Stimulated activated CD8-positive, alpha-beta memory T cell treated with anti-CD3 and anti-CD28 coated beads, Interleukin-12 subunit alpha, Interleukin-12 subunit beta, amount 100 ng/mL, for 4 hours (primary cell): ENCODE measurements around the gene BICDL2.

ENCODE experiments used
- DNase-seq: peaks from one replicate; pipeline ENCODE4 v3.0.0-alpha.2; 2020; ENCODE audit warnings: low read depth

Gene BICDL2

DNA sequence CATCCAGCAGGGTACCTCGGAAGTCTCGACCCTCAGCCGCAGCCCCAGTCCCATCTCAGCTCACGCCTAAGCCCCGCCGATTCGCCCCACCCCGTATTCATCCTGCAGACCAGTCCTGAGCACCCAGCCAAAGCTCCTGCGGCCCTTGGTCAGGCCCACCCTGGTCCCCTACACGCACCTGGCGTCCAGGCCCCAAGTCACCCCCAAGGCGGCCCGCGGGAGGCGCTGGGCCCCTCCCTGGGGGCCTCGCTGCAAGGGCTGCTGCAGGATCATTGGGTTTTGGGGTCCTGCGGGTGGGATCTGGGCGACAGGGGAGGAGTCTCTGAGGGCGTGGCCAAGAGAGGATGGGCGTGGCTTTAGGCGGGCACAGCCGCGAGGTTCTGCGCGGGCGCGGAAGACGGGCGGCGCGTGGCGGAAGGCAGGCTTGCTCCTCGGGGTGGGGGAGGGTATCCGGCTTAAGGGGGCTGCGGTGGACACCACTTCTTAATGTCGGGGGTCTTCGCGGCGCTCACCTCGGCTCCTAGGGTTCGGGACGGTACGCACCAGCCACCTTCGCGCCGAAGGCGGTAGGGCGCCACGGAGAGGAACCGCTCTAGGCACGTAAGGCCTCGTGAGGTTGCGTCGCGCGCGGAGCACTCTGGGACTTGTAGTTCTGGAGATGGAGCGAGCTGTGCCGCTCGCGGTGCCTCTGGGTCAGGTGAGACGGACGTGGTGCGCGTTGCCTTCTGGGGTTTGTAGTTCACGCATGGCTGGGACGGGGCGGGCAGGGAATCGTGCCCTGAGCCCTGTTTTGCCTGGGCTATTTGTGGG, 12.9 kb downstream of the BICDL2 start, which contains the start of the genes HCFC1R1 and THOC6:
Gene HCFC1R1, minus strand, starts transcription at position 274 of the 810 bp plus-strand sequence. Its CDS starts 1 bp downstream, at position 273.
Gene THOC6, plus strand, starts transcription at position 367 of the 810 bp plus-strand sequence. Its CDS starts 292 bp downstream, at position 659.
- peak; percentile 88 for DNase-seq

DNA sequence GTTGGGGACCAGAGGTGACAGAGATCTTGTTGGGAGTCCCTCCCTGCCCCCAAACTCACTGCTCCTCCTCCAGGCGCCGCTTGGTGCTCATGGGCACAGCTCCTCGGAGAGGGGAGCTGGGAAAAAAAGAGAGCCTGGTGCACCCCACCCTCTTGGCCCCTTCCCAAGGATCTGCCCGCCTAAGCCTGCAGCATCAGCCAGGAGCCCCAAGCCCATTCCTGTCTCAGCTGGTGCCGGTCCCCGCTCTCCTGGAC, 13.4 kb downstream of the BICDL2 start:
- no peak for DNase-seq

DNA sequence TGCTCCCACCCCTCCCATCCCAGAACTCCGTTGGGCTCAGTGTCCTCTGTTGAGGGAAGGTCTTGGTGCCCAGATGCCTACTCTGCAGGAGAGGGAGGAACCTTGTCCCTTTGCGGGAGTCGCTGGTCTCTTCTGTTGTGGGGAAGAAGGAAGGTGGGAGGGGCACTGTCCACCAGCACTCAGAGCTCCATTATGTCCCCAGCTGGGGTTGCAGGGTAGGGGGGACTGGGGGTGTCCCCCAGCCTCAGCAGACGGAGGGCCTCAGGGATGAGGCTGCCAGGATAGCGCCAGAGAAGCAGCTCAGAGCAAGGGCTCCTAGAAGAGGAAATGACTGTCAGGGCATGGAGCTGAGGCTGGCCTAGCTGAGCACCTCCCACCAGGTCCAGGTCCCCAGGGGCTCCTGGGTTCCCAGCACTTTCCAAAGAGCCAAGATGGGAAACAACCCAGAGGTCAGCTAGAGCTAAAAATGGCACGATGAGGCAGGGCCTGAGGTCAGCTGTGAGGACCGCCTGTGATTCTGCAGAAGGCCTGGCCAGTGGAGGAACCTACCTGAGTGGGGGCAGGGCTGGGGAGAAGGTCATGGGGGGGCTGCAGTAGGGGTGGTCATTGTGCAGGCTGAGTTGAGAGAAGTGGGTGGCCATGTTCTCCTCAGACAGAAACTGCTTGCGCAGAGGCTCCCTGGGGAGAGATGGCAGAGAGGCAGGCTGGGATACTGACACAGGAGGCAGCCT, 13.9 kb downstream of the BICDL2 start:
- no peak for DNase-seq

DNA sequence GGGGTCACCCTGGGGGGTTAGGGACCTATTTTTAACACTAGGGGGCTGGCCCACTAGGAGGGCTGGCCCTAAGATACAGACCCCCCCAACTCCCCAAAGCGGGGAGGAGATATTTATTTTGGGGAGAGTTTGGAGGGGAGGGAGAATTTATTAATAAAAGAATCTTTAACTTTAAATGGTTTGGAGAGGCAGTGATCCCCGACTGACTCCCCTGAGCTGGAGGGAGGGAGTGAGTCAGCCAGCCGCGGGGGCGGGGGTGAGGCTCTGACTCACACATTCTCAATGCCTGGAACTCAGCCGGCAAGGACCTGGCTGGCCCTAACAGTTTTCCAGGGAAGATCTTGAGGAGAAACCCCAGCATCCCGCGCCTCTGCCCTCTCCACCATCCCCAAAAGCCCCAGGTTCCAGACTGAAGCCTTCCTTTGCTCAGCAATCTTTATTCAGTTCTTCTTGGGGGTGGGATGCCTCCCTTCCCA, 14.5 kb downstream of the BICDL2 start:
- peak; percentile 84 for DNase-seq

DNA sequence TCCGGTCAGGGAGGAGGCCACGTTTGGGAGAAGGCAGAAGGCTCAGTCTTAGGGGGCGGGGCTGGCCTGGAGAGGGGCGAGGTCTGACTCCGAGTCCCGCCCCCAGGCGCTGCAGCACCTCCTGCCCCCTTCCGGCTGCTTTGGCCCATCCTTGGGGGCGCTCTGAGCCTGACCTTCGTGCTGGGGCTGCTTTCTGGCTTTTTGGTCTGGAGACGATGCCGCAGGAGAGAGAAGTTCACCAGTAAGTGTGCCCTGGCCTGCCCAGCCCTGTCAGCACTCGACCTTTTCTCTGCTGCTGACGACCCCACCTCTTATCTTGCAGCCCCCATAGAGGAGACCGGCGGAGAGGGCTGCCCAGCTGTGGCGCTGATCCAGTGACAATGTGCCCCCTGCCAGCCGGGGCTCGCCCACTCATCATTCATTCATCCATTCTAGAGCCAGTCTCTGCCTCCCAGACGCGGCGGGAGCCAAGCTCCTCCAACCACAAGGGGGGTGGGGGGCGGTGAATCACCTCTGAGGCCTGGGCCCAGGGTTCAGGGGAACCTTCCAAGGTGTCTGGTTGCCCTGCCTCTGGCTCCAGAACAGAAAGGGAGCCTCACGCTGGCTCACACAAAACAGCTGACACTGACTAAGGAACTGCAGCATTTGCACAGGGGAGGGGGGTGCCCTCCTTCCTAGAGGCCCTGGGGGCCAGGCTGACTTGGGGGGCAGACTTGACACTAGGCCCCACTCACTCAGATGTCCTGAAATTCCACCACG, 15.1 kb downstream of the BICDL2 start:
- DNase-seq = peak; percentile 76

DNA sequence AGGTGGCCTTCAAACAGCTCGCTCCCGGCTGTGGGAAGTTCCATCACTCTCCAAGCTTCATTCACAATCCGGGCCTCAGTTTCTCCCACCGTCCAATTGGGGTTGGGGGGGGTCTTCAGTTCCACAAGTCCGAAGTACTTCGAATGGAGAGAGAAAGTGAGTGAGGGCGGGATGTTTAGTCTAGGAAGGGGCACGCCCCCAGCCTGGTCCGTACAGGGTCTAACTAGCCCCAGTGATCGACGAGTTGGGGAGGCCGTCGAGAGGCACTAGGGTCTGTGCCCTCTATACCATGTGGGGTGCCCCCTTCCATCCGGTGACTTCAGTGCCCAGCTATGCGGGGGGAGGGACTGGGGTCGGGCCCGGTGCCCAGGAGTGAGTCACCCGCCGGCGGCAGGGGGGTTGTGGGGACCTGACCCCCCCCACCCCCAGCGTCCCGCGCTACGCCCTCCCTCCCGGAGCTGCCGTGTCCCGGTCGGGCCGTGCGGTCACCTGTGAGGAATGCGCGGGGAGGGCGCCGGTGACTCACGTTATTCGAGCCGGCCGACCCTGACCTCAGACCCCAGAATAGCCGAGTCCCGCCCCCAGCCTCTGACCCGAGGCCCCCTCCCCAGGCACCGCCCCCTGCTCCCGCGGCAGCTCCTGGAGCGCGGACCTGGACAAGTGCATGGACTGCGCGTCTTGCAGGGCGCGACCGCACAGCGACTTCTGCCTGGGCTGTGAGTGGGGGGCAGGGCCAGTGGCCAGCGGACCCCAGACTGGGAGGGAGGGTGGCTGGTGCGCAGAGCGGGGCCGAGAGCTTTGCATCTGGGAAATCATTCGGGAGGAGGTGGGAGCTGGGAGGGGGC, 15.9 kb downstream of the BICDL2 start:
- peak; percentile 67 for DNase-seq

DNA sequence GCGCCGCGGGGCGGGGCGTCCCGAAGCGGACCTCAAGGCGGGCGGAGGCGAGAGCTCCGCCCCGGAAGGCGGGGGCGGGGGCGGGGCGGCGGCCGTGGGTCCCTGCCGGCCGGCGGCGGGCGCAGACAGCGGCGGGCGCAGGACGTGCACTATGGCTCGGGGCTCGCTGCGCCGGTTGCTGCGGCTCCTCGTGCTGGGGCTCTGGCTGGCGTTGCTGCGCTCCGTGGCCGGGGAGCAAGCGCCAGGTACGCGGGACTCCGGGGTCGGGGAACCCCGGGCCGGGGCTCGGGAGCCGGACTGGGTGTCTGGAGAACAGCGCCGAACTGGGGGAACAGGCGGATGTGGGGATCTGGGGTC, 16.5 kb downstream of the BICDL2 start, which contains the start of gene TNFRSF12A:
Gene TNFRSF12A, plus strand, starts transcription at position 122 of the 357 bp plus-strand sequence. Its CDS starts 30 bp downstream, at position 152.
- peak; percentile 61 for DNase-seq

DNA sequence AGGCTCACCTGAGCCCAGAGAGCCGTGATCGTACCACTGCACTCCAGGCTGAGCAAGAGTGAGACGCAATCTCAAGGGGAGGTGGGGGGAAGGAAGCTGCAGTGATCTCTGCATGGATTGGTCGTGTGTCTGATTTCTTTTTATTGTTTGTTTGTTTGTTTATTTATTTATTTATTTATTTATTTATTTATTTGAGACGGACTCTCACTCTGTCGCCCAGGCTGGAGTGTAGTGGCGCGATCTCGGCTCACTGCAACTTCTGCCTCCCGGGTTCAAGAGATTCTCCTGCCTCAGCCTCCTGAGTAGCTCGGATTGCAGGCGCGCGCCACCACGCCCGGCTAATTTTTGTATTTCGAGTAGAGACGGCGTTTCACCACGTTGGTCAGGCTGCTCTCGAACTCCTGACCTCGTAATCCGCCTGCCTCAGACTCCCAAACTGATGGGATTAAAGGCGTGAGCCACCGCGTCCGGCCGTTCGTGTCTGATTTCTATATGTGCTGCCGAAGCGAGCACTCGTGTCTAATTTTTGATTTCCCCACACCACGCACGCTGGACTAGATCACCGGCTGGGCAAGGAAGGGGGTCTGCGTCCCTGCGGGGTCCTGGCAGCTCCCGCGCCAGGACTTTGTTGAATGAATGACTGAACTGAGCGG, 17.0 kb downstream of the BICDL2 start:
- DNase-seq = no peak

DNA sequence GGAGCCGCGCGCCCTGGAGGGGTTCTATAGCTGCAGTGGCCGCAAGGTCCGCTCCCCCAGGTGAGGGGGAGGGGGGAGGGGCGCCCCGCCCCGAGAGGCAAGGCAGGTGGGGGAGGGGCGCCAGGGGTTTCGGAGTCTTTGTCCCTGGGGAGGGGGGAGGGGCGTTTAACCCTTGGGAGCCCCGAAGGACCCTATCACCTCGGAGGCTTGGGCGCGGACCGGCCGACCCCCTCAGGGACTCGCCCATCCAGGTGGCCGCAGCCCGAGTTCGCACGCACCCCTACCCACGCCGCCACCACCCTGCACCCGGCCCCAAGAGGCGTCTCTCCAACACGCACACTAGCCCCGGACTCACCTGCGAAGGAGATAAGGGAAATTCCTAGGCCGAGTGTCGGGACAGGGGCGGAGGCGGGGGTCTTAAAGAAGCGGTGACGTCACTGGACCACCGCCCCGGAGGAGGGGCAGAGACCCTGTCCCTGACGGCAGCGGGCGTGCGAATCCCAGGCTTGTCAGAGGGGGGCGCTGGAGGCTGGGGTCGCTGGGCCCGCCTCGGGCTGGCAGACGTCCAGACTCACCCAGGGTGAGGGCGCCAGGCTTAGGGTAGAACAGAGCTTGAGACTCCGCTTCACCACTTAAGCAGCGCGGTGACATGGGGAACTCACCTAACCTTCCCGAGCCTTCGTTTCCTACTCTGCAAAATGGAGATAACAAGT, 18.8 kb downstream of the BICDL2 start, which contains the start of gene CLDN6:
Gene CLDN6, minus strand, starts transcription at position 390 of the 713 bp plus-strand sequence. CDS start 2,162 bp downstream, outside the sequence.
- DNase-seq = no peak

DNA sequence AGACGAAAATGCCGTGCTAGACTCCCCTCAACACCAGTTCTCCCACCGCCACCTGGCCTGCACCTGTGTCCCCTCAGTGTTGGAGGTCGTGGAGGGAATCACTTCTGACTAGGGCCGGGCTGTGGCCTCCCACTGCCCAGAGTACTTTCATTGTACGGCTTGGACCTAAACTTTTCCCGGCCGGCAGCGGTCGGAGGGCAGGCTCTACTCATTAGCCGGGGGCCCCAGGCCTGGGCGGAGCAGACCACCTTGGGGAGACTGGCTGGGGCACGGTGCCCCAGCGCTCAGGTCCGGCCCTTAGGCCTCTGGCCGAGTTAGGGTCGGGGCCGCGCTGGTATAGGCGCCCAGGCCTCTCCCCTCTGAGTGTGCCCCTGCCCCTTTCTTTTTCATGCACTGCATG, 19.4 kb downstream of the BICDL2 start:
- no peak for DNase-seq

DNA sequence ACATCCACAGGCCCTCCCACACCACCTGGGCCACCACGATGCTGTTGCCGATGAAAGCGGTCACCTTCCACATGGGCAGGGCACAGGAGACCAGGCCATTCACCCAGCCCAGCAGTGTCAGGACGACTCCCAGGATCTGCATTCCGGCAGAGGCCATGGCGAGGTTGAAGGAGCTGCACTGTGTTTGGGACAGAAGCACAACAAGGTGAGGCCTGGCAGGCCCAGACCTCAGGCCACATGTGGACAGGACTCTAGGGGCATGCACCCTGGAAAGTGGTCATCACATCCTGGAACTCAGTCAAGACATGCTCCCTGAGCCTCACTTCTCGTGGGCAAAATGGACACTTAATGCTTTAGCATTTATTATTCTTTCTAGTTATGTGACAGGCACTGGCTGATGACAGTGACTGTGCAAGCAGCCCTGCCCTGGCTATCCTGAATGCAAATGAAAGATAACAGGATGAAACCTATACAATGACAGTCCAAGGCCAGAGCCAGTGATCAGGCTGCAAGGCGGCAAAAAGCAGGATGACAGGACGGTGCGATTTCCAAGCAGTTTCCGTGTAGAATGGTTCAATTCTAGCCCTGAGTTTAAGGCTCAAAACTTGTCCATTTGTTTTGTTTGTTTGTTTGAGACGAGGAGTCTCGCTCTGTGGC, 20.8 kb downstream of the BICDL2 start:
- DNase-seq = no peak

DNA sequence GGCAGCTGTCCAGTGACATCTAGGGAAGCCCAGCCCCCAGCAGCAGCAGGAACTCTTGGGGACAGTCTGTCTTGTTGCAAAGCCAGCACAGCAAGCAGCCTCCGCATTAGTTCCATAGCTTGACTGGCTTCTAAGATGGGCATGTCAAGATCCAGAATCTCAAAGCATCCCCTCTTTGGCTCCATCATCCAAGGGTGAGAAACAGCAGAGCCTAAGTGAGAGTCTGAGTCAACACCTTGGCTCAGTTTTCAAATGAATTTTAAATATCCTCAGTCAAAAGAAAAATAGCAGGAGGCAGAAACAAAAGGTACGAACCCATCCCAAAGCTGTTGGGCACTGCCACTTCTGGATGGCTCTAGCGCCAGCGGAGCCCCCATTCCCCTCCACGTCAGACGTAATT, 21.8 kb downstream of the BICDL2 start:
- DNase-seq = no peak

DNA sequence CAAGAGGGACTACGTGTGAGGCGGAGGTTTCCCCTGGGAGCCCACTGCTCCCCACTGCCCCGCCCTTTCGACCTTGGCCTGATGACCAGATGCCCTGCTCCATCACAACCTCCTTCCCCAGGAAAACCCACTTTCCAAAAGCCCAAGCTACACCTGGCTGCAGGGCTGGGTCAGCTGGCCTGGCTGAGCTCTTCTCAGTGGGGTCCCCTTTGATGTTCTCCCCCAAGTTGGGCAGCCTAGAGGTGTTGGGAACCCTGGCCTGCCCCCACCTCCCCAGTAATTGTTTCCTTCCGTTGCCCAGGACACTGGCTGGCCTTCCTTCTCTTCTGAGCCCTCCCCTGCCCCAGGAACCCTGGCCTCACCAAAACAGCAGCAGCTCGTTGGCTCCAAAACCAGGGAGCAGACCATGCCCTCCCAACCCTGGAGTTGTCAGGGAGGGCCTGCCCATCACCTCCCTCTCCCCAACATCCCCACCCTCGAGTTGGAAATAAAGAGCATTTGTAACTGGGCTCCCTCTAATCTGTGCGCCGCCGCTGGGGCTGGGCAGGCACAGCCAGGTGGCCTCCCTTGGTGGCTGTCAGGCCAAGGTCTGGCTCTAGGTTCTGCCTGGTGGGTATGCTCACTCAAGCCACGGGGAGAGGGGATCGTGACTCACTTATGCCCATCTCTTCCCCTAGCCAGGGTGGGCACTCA, 22.6 kb downstream of the BICDL2 start:
- no peak for DNase-seq

DNA sequence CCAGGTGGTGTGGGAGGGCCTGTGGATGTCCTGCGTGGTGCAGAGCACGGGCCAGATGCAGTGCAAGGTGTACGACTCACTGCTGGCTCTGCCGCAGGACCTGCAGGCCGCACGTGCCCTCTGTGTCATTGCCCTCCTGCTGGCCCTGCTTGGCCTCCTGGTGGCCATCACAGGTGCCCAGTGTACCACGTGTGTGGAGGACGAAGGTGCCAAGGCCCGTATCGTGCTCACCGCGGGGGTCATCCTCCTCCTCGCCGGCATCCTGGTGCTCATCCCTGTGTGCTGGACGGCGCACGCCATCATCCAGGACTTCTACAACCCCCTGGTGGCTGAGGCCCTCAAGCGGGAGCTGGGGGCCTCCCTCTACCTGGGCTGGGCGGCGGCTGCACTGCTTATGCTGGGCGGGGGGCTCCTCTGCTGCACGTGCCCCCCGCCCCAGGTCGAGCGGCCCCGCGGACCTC, 23.2 kb downstream of the BICDL2 start:
- no peak for DNase-seq

DNA sequence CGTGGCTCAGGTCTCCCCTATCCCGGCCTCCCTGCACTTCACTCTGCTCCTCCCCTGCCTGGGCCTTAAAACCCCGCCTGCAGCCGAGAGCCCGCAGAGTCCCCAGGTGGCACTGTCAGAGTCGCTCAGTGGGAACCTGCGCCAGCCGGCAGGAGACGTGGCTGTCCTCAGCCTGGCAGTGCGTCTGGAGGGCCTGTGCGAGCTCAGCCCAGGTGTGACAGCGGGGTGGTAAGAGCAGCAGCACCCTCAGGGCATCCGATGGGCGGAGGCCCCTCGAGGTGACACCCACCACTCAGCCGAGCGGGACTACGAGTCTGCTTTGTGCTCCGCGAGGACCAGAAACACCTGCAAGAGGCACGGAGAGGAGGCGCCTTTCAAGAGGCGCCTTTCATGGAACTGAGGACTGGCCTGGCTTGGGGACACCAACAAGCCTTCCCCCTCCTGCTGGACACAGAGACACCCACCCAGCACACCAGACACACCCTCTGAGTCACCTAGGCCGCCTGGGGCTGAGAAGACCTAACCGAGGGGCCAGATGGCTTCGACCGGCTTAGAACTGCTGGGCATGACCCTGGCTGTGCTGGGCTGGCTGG, 23.8 kb downstream of the BICDL2 start, which contains the start of gene CLDN9:
Gene CLDN9, plus strand, starts transcription at position 96 of the 593 bp plus-strand sequence. Its CDS starts 440 bp downstream, at position 536.
- DNase-seq = no peak

DNA sequence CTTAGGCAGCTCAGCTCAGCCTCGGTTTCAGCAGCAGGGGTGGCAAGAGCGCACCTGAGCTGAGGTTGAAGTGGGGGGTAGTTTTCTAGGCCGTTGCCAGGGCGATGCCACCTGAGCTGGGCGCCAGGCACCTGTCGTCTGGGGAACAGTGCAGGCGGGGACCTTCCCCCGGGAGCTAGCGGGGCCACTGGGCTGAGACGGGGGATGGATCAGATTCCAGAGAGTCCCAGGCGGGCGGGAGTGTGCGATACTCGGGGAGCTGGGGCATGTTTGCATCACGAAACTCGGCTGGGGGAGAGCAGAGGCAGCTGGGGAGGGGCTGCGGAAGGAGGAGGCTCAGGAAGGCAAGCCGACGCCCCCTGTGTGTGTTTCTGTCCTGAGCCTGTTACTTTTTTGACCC, 24.5 kb downstream of the BICDL2 start:
- no peak for DNase-seq

DNA sequence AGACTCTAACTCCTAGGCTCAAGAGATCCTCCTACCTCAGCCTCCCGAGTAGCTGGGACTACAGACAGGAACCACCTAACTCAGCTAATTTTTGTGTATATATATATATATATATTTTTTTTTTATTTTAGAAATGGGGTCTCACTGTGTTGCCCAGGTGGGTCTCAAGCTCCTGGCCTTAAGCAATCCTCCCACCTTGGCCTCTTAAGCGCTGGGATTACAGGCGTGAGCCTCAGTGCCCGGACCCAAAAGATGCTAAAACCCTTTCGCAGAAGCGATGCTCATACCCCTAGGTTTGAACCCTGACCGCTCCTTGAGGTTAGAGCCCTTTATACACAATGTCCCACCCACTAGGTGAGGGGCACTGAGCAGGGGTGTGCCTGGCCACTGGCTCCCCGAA, 26.2 kb downstream of the BICDL2 start:
- no peak for DNase-seq
